Limb (tissue), 2 donors: ENCODE measurements around the gene TNFSF13.

Experiments
- DNase-seq, 2 donors: peaks; one replicate each; pipeline ENCODE4 v3.0.0-alpha.2; 2016; ENCODE audit errors: extremely low spot score in 2 of 2

TNFSF13 gene

DNA sequence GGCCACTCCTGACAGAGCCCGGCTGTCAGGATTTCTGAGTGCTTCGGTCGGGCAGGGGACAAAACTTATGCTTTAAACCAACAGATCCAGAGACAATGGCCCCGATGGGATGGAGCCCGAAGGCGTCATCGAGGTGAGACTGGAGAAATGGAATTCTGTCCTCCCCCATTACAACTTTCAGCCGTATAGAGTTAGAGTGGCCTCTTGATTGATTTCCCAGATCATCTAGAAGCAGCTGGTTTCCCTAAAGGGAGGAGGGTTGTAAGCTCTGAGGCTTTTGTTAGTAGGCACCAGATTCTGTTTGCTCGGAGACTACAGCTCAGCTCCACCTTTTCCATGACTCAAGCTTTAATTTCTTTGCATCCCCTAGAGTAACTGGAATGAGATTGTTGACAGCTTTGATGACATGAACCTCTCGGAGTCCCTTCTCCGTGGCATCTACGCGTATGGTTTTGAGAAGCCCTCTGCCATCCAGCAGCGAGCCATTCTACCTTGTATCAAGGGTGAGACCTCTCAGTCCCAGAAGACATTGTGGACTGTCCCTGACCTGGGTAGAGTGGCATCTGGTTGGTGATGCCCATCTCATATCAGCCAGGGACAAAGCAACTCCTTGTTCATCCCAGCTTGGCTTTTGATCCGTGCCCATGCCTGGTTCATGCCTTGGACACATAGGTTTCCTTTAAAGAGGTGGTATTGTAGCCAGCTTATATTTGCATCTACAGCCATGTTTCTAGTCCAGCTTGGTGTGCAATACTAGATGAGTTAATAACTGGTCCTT, 15.8 kb downstream of the TNFSF13 start:
- no peak for DNase-seq

DNA sequence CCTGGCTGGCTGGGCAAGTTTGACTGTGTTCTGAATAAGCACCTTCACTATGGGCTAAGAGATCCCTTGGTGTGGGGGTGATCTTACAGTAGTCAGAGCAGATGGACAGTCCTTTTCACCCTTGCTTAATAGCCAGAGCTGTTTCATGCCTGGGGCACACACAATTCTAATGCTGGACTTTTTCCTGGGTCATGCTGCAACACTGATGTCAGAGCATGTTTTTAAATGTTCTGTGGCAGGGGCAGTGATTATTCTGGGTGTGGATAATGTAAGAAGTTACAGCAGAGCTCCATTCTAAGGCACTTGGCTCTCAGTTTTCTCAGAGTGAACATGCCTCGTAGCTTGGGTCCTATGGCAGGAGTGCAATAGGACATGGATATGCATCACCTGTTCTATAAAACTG, 16.9 kb downstream of the TNFSF13 start:
- DNase-seq = no peak

DNA sequence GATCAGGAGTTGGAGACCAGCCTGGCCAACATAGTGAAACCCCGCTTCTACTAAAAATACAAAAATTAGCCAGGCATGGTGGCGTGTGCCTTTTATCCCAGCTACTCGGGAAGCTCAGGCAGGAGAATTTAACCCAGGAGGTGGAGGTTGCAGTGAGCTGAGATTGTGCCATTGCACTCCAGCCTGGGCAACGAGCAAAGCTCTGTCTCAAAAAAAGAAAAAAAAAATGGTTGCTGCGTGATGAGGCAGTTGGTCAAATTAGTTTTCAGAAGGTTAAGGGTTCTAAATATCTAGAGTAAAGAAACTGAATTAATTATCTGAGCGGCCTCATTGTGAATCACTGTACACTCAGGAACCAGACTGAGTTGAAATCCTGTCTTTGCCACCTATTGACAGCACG, 17.4 kb downstream of the TNFSF13 start:
- no peak for DNase-seq

DNA sequence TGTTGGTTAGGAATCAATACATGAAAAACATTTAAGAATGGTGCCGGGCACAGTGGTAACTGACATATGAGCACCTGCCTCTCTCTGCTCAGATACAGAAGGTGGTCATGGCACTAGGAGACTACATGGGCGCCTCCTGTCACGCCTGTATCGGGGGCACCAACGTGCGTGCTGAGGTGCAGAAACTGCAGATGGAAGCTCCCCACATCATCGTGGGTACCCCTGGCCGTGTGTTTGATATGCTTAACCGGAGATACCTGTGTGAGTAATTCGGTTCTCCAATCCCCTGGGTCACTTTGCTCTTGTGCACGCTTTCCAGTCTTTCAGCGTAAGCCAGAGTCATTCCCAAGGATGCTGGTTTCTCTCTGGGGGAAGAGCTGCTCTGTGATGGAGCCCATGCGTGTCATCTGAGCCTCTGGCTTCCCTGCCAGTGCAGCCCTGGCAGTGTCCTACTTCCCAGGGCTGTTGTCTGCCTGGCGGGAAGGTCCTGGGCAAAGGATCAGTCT, 17.9 kb downstream of the TNFSF13 start:
- DNase-seq = no peak

DNA sequence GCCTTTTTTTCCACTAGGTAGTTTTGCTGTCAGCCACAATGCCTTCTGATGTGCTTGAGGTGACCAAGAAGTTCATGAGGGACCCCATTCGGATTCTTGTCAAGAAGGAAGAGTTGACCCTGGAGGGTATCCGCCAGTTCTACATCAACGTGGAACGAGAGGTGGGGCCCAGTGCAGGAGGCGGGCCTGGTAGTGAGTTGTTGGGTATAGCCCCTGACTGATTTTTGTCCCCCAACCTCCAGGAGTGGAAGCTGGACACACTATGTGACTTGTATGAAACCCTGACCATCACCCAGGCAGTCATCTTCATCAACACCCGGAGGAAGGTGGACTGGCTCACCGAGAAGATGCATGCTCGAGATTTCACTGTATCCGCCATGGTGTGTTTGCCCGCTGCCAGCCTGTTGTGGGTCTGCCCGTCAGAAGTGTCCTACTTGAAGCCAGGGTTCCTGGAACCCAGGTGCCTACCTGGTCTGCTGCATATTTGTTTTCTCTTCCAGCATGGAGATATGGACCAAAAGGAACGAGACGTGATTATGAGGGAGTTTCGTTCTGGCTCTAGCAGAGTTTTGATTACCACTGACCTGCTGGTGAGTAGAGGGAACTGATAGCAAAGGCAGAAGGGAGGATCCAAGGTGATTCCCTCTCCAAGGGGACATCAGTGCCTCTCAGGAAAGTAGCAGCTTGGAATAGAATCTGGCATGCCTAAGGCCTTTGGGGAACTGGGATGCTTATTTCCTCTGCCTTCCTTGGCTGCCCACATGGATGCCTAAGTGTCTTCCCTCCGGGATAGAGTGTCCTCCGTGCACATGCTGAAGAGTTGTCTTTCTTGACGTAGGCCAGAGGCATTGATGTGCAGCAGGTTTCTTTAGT, 19.0 kb downstream of the TNFSF13 start:
- DNase-seq = no peak

DNA sequence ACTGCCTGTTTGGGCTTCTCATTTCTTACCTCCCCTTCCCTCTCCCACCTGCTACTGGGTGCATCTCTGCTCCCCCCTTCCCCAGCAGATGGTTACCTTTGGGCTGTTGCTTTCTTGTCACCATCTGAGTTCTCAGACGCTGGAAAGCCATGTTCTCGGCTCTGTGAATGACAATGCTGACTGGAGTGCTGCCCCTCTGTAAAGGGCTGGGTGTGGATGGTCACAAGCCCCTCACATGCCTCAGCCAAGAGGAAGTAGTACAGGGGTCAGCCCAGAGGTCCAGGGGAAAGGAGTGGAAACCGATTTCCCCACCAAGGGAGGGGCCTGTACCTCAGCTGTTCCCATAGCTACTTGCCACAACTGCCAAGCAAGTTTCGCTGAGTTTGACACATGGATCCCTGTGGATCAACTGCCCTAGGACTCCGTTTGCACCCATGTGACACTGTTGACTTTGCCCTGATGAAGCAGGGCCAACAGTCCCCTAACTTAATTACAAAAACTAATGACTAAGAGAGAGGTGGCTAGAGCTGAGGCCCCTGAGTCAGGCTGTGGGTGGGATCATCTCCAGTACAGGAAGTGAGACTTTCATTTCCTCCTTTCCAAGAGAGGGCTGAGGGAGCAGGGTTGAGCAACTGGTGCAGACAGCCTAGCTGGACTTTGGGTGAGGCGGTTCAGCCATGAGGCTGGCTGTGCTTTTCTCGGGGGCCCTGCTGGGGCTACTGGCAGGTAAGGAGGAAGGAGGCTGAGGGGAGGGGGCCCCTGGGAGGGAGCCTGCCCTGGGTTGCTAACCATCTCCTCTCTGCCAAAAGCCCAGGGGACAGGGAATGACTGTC, 20.7 kb downstream of the TNFSF13 start, which contains the start of gene CD68:
Gene CD68, plus strand, starts transcription at position 638 of the 833 bp plus-strand sequence. Its CDS starts 40 bp downstream, at position 678.
- no peak for DNase-seq

DNA sequence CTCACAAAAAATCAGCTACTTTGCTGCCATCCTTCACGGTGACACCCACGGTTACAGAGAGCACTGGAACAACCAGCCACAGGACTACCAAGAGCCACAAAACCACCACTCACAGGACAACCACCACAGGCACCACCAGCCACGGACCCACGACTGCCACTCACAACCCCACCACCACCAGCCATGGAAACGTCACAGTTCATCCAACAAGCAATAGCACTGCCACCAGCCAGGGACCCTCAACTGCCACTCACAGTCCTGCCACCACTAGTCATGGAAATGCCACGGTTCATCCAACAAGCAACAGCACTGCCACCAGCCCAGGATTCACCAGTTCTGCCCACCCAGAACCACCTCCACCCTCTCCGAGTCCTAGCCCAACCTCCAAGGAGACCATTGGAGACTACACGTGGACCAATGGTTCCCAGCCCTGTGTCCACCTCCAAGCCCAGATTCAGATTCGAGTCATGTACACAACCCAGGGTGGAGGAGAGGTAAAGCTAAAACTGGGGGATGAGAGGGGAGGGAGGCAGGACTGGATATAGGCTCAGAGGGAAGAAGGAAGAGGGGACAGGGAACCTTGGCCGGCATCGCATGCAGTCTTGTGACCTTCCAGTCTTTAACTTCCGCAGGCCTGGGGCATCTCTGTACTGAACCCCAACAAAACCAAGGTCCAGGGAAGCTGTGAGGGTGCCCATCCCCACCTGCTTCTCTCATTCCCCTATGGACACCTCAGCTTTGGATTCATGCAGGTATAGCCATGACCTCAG, 21.5 kb downstream of the TNFSF13 start:
- DNase-seq = no peak

DNA sequence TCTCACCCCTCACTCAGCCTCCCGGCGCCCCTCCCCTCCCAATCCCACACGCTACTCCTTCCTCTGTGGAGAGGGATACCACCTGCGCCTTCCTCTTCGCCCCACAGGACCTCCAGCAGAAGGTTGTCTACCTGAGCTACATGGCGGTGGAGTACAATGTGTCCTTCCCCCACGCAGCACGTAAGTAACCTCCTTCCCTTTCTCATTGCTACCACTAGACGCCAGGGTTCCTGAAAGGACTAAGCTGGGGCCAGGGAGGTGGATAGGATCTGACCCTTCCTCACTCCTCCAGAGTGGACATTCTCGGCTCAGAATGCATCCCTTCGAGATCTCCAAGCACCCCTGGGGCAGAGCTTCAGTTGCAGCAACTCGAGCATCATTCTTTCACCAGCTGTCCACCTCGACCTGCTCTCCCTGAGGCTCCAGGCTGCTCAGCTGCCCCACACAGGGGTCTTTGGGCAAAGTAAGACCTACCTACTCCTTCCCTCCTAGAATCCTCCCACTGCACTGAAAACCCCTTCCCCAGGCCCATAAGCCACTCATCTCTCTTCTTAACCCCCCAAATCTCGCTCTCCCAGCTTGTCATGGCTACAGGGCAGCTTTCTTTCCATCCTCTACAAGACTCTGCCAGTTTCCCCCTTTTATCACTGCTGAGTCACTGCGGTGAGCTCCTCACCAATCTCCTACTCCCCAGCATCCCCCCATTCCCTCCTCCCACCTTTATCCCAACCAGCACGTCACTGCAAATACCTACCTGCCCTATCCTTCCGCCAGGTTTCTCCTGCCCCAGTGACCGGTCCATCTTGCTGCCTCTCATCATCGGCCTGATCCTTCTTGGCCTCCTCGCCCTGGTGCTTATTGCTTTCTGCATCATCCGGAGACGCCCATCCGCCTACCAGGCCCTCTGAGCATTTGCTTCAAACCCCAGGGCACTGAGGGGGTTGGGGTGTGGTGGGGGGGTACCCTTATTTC, 22.3 kb downstream of the TNFSF13 start:
- DNase-seq = no peak

DNA sequence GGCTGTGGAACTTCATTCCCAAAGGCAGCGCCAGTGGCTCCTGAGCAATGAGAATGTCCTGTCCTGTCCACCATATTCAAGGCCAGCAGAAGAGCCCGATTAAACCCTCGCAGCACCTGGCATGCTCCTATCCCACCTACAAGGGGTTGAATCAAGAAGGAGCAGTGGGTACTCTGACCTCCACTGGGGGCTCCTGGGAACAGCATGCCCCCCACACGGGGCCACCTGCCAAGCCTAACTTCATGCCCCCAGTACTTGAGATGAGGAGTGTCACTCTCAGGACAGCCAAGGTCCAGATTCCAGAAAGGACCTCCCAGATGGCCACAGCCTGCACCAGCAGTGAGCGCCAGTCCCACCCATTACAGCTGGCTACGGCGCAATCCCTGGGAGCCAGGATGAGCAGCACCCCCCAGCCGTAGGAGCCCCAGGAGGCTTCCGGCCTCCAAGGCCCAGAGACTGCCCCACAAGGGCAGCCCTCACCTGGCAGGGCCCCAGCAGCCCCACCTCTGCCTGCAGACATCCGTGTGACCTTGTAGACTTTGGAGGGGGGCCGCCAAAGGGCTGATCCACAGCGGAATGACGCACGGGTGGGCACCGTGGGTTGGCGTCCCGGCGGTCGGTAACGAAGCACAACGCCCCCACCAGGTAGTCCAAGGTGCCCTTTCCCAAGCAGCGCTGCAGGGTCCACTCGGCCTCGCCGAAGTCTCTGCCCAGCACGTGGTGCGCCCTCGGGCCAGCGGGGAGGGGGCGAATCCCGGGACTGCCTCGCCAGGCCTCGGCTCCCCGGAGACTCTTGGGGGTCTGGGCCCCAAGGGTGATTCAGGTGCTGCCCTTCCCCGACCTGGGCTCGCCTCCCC, 24.1 kb downstream of the TNFSF13 start:
- DNase-seq = no peak

DNA sequence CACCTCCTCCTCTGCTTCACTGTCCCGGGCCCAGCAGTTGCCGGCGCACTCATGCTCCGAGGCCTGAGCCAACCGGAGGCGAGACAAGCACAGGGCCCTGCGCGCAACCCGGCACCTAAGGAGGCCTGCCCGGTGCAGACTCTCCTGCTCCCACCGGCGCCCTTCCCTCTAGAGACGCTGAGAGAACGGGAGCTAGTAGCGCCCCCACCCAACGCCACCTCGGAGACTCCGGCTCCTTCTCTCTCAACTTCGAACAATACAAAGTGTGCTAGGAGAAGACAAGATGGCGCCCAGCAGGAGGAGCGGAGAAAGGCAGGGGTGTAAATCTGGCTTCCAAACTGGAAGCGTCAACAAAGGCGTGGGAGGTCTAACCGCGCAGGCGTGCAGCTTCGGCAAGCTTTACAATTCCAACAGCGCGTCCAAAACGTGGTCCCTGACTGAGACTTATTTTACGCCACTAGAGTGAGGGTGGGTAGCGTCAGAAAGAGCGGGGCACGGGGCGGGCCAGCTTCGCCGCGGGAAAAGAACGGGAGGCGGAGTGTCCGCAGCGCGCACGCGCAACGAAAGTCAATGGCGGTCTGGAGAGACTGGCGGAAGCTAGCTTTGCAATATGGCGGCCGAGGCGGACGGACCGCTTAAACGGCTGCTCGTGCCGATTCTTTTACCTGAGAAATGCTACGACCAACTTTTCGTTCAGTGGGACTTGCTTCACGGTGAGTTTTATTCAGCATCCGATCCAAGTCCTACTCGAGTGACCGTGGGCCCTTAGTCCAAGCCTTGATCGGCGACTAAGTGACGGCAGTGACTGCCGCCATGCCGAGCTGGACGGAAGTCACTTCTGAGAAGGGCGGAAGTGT, 24.9 kb downstream of the TNFSF13 start, which contains the start of gene MPDU1:
Gene MPDU1, plus strand, starts transcription at position 600 of the 857 bp plus-strand sequence. Its CDS starts 11 bp downstream, at position 611.
- DNase-seq = peak; percentile 98 to 99

DNA sequence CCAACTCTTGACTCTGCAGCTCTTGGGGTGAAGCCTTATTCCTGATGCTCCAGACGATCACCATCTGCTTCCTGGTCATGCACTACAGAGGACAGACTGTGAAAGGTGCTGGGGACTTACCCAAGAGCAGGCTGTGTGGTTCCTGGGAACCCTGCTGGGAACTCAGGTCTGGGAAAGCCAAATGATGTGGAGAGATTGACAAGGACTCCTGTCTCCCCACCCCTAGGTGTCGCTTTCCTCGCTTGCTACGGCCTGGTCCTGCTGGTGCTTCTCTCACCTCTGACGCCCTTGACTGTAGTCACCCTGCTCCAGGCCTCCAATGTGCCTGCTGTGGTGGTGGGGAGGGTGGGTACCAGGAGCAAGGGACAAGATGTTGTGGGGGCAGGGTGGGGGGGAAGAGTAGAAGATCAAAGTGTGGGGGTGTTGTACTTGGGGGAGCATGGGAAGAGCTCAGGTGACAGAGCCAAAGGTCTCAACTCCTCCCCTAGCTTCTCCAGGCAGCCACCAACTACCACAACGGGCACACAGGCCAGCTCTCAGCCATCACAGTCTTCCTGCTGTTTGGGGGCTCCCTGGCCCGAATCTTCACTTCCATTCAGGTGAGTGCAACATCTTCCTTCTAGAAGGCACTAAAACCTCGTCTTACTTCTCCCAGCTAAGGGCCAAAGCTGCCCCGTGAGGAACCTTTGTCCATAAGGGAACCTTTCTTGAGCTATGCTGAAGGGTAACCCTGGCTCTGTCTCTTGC, 28.3 kb downstream of the TNFSF13 start:
- DNase-seq = no peak

DNA sequence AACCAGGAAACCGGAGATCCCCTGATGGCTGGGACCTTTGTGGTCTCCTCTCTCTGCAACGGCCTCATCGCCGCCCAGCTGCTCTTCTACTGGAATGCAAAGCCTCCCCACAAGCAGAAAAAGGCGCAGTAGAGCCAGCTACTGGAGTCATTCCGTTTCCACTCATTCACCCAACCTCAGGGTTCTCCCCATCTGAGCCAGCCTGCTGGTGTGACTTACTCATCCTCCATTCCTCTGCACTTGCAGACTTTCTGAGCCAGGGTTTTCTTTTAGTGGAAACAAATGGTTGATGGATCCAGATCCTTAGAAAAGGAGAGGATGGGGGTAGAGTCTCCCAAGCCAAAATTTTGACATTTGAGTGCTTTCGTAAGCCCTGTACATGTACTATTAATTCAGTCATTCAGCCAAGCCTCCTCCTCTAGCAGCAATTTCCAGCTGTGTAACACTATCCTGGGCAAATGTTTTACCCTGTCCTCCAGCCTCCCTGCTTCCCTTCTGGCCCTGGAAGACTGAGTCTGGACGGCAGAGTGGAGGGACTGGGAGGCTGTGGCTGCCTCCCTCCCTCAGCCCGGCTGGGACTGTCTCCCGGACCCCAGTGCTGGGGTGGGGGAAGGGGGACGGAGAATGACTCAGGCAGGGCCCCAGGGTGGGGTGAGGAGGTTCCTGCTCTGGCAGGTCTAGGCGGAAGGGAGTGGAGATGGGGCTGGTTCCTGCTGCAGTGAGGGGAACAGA, 29.0 kb downstream of the TNFSF13 start:
- no peak for DNase-seq

DNA sequence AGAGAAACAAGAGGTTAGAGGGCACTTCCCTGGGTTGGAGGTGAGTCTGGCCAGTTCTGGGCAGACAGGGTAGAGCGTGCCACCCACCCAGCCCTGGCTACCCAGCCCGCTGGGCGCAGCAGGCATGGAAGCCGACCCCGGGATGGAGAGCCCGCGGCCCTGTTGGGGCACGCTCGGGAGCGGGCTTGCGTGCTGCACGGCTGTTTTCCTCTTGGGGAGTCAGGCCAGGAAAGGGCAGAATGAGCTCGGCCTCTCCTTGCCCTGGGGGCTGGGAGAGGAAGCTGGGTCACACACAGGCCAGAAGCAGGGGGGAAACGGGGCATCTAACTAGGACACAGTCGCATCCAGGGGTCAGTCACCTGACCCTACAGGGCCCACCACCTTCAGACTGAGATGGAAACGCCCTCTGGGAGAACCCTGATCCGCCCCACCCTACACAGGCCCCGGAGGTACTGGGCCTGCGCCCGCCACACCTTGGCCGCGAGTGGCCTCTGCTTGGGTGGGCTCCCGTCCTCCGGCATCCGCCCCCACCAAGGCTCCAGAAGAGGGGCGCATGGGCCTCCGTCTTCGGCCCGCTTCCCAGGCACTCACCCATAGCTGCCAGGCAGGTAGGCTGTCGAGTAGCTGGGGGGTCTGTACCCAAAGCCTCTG, 30.1 kb downstream of the TNFSF13 start:
- DNase-seq = no peak

DNA sequence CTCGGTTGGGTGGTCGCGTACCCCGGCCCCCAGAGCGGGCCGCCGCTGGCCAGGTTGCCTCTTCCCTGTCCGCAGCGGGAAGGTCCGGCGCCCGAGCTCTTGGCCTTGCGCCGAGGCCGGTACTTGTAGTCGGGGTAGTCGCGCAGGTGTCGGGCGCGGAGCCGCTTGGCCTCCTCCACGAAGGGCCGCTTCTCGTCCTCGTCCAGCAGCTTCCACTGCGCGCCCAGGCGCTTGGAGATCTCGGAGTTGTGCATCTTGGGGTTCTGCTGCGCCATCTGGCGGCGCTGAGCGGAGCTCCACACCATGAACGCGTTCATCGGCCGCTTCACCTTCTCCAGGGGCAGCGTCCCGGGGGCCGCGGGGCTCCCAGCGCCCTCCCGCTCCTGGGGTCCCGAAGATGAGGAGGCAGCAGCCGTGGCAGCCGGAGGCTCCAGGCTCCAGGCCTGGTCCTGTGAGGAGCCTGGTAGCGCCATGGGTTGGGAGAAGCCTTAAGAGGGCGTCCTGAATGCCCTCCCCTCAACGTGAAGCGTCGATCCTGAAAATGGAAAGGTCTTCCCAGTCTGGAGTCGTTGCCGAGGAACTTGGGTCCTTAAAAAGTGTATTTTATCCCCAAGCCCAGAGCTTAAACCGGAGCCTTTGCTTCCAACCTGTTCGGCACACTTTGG, 30.8 kb downstream of the TNFSF13 start:
- peak; percentile 81 to 87 for DNase-seq
